ENCODE measurements around the gene LRSAM1.

Gene LRSAM1

DNA sequence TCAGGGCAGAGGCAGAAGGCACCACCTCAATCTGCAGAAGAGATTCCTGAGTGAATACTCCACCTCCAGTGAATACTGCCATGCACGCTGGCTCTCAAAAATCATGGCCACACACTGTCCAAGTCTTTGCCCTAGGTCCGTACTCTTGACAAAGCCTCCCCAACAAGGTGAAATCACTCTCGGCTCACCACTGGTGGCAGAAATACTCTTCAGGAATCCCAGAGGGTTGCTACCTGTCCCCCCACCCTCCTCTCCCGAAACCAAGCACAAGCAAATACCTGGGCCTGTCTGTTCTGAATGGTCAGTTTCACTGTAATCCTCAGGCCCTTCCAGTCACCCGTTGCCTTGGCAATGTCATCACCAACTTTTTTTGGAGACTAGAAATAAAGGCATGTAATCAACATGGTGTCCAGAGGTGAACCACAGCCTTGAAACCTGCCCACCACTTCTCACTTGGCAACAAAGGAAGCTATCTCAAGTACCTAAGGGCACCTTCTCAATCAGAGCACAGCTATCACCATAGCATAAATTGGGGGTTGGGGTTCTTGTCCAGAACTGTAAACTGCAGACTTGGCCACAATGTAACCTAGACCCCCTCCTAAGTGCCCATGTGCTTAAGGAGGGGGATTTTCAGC, 1.9 kb upstream of the LRSAM1 start:
- peak overlapping the region; percentile 97 for H3K4me3 ChIP-seq (ENCODE audit: low read depth, low read length)
- TF ChIP-seq, protein P1, sequence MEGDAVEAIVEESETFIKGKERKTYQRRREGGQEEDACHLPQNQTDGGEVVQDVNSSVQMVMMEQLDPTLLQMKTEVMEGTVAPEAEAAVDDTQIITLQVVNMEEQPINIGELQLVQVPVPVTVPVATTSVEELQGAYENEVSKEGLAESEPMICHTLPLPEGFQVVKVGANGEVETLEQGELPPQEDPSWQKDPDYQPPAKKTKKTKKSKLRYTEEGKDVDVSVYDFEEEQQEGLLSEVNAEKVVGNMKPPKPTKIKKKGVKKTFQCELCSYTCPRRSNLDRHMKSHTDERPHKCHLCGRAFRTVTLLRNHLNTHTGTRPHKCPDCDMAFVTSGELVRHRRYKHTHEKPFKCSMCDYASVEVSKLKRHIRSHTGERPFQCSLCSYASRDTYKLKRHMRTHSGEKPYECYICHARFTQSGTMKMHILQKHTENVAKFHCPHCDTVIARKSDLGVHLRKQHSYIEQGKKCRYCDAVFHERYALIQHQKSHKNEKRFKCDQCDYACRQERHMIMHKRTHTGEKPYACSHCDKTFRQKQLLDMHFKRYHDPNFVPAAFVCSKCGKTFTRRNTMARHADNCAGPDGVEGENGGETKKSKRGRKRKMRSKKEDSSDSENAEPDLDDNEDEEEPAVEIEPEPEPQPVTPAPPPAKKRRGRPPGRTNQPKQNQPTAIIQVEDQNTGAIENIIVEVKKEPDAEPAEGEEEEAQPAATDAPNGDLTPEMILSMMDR (conservative IDR thresholded peaks at IDR 0.05; ENCODE audit: low read depth, low read length) = no peak

DNA sequence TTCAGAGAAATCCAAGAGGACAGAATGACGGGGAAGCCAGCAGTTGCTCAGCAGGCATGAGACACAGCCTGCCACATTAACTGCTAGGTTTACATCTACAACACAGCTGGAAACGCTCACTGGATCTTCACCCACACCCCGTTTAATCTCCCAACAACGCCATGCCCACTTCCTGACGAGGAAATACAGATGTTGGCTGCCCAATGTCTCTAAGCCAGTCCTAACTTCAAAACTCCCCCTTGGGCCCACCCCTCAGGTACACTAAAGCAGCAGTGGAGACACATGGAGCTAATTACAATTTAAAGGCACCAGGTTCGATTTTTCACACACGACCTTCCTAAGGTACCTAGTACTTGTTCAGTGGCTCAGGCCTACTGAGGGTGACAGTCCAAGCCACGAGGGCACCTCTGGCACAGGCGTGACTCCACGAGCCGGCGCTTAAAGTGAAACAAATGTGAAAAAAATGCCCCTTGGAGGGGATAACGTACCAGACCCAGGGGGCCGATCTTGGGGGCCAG, 1.0 kb upstream of the LRSAM1 start:
- DNase-seq (ENCODE audit: low read depth) = peak; percentile 40
- TF ChIP-seq, protein P1 (conservative IDR thresholded peaks at IDR 0.05; ENCODE audit: low read depth, low read length) = no peak
- H3K4me3 ChIP-seq (ENCODE audit: low read depth, low read length) = peak overlapping the region; percentile 97

More for the DNA sequence above, 1.9 kb upstream of the LRSAM1 start:
- DNase-seq (ENCODE audit: low read depth) = peak; percentile 30

DNA sequence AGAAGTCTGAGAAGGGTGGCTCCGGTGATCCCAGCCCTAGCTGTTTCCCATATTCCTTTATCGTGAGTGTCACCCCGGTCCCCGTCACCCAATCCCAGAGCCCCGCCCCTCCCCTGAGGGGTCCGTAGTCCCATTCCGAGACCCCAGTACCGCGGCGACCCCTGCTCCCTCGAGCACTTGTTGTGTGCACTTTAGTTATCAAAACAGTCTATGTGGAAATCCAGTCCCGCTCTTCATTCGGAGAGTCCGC, 223 bp downstream of the LRSAM1 start:
- H3K4me3 ChIP-seq (ENCODE audit: low read depth, low read length) = peak overlapping the region; percentile 97
- TF ChIP-seq, protein P1 (conservative IDR thresholded peaks at IDR 0.05; ENCODE audit: low read depth, low read length) = no peak
- DNase-seq (ENCODE audit: low read depth) = no peak

DNA sequence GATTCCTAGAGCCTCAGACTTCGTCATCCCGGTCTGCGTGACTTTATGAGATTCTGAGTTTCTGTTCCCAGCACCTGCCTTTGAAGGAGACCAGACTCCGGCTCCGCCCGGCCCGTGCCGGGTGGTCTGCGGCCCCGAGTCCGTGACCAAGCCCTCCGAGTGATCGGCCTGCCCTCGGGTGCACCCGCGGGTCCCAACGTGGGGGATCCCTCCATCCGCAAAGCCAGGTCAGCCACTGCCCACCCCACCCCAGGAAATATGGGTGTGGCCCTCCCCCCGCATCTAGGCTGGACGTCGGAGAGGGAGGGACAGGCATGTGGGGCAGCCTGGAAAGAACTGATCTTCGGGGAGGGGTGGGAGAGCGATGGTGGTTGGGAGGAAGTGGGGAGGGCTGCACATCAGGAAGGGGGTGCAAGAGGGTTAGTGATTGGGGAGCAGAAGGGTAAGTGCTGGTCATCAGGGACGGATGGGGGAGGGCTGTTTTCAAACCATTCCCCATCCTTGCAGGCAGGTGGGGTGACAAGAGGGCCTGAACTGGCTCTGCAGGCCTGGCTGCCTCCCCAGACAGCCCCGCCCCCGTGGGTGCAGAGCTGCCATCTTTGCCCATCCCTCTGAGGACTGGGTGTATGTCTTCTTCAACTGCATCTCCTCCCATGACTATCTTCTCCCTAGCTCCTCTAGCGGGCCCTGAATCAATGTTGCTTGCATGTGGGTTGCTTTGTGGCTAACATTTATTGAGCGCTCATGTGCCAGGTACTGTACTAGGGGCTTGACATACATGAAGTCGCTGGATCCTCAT, 747 bp downstream of the LRSAM1 start:
- peak; percentile 52 for DNase-seq (ENCODE audit: low read depth)
- TF ChIP-seq, protein P1 (conservative IDR thresholded peaks at IDR 0.05; ENCODE audit: low read depth, low read length) = peak; percentile 8
- H3K4me3 ChIP-seq (ENCODE audit: low read depth, low read length) = peak overlapping the region; percentile 97

DNA sequence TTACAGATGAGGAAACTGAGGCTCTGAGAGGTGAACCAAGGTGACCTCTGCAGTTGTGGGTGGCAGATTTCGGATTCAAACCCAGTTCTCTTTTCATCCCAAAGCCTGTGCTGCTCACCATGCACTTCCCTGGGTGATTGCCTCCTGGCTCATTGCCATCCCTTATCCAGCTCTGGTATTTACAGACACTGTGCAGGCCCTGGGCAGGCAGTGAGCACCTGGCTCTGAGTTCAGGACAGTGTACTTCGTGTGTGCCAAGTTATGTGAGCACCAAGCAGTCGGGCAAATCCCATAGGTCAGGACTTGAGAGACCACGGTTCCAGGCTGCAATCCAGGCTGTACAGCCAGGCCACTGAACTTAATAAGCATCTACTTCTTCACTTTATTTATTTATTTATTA, 1.4 kb downstream of the LRSAM1 start:
- TF ChIP-seq, protein P1 (conservative IDR thresholded peaks at IDR 0.05; ENCODE audit: low read depth, low read length) = no peak

DNA sequence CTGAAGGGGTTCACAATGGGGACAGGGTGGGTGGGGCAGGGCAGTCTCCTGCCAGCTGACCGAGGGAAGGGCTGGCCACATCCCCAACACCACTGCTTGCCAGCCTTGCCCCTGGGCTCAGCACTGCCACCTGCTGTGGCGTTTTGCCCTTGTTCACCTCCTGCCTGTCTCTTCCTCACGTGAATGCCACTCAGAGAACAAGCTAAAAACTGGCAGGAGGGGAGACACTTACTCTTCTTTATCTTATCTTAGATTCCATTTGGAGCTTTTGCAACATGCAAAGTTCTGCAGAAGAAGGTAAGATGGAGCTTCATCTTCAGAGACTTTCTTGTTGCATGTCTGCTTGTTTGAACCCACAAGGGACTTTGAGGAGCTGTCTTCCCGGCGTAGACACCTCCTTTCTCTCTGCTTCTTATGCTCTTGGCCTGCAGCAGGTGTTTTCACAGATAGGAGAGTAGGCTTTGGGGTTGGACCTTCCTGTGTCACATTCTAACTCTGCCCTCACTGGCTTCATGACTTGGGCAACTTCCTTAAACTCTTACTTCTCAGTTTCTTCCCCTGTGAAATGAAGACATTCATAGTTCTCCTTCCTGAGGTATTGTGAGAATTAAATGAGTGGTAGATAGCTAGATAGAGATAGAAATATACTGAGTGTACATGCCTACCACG, 4.1 kb downstream of the LRSAM1 start:
- H3K4me3 ChIP-seq (ENCODE audit: low read depth, low read length) = no peak overlapping the region
- TF ChIP-seq, protein P1 (conservative IDR thresholded peaks at IDR 0.05; ENCODE audit: low read depth, low read length) = peak; percentile 26
- no peak for DNase-seq (ENCODE audit: low read depth)

More for the DNA sequence above, 1.4 kb downstream of the LRSAM1 start:
- DNase-seq (ENCODE audit: low read depth) = peak; percentile 25
- no peak overlapping the region for H3K4me3 ChIP-seq (ENCODE audit: low read depth, low read length)

Measured in choroid plexus epithelial cell (primary cell).